NOMO-1 (cell line): ENCODE results near the gene TIMM17A.
"Not testable (repeated sequence)": the region's sequence is repeated elsewhere in the genome, so short reads cannot be mapped to it uniquely, and the experiment has no call there.

Experiments
- DNase-seq, 2 experiments: peaks; one replicate each; lab custom pipeline; 2025; ENCODE audit not compliant: unreplicated experiment in 2 of 2; lab: John Stamatoyannopoulos, UW

Gene TIMM17A

GRCh38 chr1:201939574-201939973 is 15.7 kb upstream of the TIMM17A start:
- DNase-seq = no peak

GRCh38 chr1:201940316-201940715 is 15.0 kb upstream of the TIMM17A start:
- not testable (repeated sequence) for DNase-seq

GRCh38 chr1:201941420-201942128 is 13.7 kb upstream of the TIMM17A start:
- DNase-seq = no peak

GRCh38 chr1:201942129-201942495 is 13.2 kb upstream of the TIMM17A start:
- DNase-seq = no peak

- no peak for DNase-seq
Measured at GRCh38 chr1:201944002-201944401, 11.3 kb upstream of the TIMM17A start.

GRCh38 chr1:201944639-201945038 is 10.7 kb upstream of the TIMM17A start:
- DNase-seq = no peak

GRCh38 chr1:201945157-201945556 is 10.1 kb upstream of the TIMM17A start:
- no peak for DNase-seq

GRCh38 chr1:201945863-201946223 is 9.5 kb upstream of the TIMM17A start:
- no peak for DNase-seq

GRCh38 chr1:201946224-201946908 is 8.9 kb upstream of the TIMM17A start, which contains the start of gene LMOD1:
Gene LMOD1 (minus strand): TSS chr1:201946548. CDS start chr1:201946340, 208 bp downstream.
- no peak for DNase-seq

- no peak for DNase-seq
Measured at GRCh38 chr1:201947697-201948008, 7.7 kb upstream of the TIMM17A start.

- no peak for DNase-seq
Measured at GRCh38 chr1:201949491-201949890, 5.8 kb upstream of the TIMM17A start.

GRCh38 chr1:201954263-201955008 is 867 bp upstream of the TIMM17A start:
- DNase-seq = no peak

- peak; percentile 39 to 57 for DNase-seq
Measured at GRCh38 chr1:201955729-201956143, 433 bp downstream of the TIMM17A start.

GRCh38 chr1:201958348-201958747 is 3.0 kb downstream of the TIMM17A start:
- DNase-seq = no peak

- not testable (repeated sequence) for DNase-seq
Measured at GRCh38 chr1:201962382-201962781, 7.1 kb downstream of the TIMM17A start.

- DNase-seq = no peak
Measured at GRCh38 chr1:201964261-201964660, 9.0 kb downstream of the TIMM17A start.

GRCh38 chr1:201966171-201966570 is 10.9 kb downstream of the TIMM17A start:
- DNase-seq = no peak

GRCh38 chr1:201968202-201968925 is 13.1 kb downstream of the TIMM17A start:
- no peak for DNase-seq

- no peak for DNase-seq
Measured at GRCh38 chr1:201970334-201971159, 15.2 kb downstream of the TIMM17A start.

- peak; percentile 36 to 67 for DNase-seq
Measured at GRCh38 chr1:201982082-201982622, 26.8 kb downstream of the TIMM17A start.
